Activated T-cell treated with anti-CD3 and anti-CD28 coated beads, Interleukin-2, amount 50 U/mL, for 4 hours (primary cell): Measurements from ENCODE around the gene GRB2. TPM values are rescaled to one million over a fixed set of nuclear protein-coding genes. Genes with fewer than 3 reads are reported as not detected.
"Not testable (repeated sequence)": the region's sequence is repeated elsewhere in the genome, so short reads cannot be mapped to it uniquely, and the experiment has no call there.

Source experiments
- ATAC-seq, 2 donors: fragments of 200-7000 bp; cut with Tn5 transposase; one replicate each; pipeline ENCODE4 v1.10.0; 2021
- DNase-seq: peaks from one replicate; pipeline ENCODE4 v3.0.0-alpha.2; 2020
- H3K27me3 Mint-ChIP-seq: one replicate; pipeline ENCODE4 v1.8.0; 2021; ENCODE audit warnings: low read depth, mixed read lengths
- H3K36me3 Mint-ChIP-seq: one replicate; pipeline ENCODE4 v1.8.0; 2022; ENCODE audit warnings: mixed read lengths; ENCODE audit not compliant: insufficient read depth
- H3K4me1 Mint-ChIP-seq: one replicate; pipeline ENCODE4 v1.8.0; 2021; ENCODE audit warnings: low read depth, mixed read lengths
- H3K4me3 Mint-ChIP-seq: one replicate; pipeline ENCODE4 v1.8.0; 2021; ENCODE audit warnings: mild to moderate bottlenecking, moderate library complexity, mixed read lengths
- H3K9me3 Mint-ChIP-seq: one replicate; pipeline ENCODE4 v1.8.0; 2021; ENCODE audit warnings: mixed read lengths
- total RNA-seq, 3 donors: library from RNA; stranded (reverse); gene quantifications; one replicate each; pipeline ENCODE4 v1.2.1, GENCODE V29; 2021

Gene GRB2
- total RNA-seq, 3 donors from 2014 or later, result 186 to 210 (median 207) TPM

DNA sequence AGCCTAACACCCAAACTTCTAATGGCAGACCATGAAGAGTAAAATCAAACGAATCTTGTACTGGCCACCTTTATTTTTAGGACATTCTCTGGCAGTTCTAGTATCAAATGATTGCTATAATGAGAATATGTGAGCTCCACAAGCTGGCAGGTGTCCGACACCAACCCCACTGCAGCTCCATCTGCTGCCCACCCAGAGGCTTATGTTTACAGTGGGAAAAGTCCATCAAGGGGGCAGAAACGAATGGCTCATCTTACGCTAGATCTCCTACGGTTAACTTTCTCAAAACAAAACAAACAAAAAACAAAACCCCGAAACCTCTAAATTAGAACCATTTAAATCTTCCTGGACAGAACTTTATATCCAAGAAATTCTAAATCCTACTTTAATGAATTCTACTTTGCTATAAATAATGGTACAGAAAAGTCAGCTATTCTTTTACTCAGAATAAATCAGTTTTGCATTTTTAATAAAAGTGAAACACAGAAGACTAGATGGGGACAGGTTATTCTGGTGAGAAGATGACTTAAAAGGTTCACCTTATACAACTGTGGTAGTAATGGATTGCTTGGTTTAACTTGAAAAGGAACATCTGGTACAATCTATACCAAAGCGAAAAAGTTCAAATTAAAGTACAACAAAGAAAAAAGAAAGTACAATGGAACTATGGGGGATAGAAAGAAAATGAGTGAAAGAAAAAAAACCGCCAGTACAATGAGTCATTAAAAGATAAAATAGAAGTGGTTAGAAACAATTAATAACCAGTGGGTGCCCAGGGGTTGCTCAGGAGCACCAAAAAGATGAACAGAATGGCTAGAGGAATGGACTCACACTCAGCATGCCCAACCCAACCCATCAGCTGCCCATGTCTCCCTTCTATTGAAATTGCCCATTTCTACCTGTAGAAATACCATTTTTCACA is 40.2 kb downstream of the GRB2 start:
- peaks cover 94% of the 10 kb centered on the region for H3K4me1 Mint-ChIP-seq
- no peaks in the 10 kb centered on the region for H3K27me3 Mint-ChIP-seq
- ATAC-seq, result peak; percentile 20 to 42
- DNase-seq, result no peak
- no peaks in the 10 kb centered on the region for H3K9me3 Mint-ChIP-seq
- H3K36me3 Mint-ChIP-seq, result peaks cover 13% of the 10 kb centered on the region
- H3K4me3 Mint-ChIP-seq, result peak overlapping the region; percentile 17

GRCh38 chr17:75364078-75364477 is 41.4 kb downstream of the GRB2 start:
- peaks cover 9% of the 10 kb centered on the region for H3K36me3 Mint-ChIP-seq
- no peak for DNase-seq
- H3K4me1 Mint-ChIP-seq, result peaks cover 95% of the 10 kb centered on the region
- H3K9me3 Mint-ChIP-seq, result no peaks in the 10 kb centered on the region
- no peaks in the 10 kb centered on the region for H3K27me3 Mint-ChIP-seq
- no peak for ATAC-seq
- no peak overlapping the region for H3K4me3 Mint-ChIP-seq

DNA sequence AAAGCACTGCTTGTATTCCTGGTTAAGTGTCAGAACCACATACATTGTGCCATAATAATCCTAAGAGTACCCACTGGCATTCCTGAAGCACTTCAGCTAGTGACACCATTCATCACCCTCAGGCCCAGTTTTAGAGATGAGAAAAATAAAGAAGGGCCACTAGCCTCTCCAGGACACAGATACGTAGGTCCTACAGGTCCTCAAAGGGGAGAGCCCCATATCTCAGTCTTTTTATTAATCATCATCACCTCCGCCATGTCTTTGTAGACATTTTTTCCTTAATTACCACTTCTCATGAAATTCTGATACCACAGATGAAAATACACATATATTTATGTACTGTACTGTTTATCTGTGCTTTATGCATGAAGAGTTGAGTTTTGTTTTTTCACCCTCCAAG is 43.5 kb downstream of the GRB2 start:
- Mint-ChIP-seq H3K9me3 (no peaks in the 10 kb centered on the region), H3K36me3 (peaks cover 8% of the 10 kb centered on the region), H3K4me1 (peaks cover 86% of the 10 kb centered on the region), H3K4me3 (no peak overlapping the region), H3K27me3 (no peaks in the 10 kb centered on the region)
- no peak for DNase-seq
- no peak for ATAC-seq

DNA sequence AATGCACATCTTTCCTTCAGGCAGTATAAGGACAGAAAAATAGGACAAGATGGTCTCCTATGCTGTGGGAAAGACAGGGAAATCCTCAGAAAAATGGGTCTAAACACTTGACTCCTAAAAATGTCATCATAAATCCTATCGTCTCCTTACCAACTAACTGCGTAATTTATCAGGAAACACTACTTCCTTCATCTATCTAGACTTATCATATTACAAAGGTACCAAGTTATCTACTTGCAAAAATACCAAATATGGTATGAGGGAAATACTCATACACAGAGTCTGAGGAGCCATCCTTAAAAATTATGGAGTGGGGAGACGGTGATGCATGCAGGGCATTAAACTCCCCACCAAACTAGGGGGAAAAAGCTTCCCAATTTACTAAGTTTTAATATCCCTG is 44.1 kb downstream of the GRB2 start:
- Mint-ChIP-seq H3K27me3 (no peaks in the 10 kb centered on the region), H3K4me3 (no peak overlapping the region), H3K9me3 (no peaks in the 10 kb centered on the region), H3K36me3 (peaks cover 14% of the 10 kb centered on the region), H3K4me1 (peaks cover 86% of the 10 kb centered on the region)
- DNase-seq, result no peak
- ATAC-seq, result no peak

DNA sequence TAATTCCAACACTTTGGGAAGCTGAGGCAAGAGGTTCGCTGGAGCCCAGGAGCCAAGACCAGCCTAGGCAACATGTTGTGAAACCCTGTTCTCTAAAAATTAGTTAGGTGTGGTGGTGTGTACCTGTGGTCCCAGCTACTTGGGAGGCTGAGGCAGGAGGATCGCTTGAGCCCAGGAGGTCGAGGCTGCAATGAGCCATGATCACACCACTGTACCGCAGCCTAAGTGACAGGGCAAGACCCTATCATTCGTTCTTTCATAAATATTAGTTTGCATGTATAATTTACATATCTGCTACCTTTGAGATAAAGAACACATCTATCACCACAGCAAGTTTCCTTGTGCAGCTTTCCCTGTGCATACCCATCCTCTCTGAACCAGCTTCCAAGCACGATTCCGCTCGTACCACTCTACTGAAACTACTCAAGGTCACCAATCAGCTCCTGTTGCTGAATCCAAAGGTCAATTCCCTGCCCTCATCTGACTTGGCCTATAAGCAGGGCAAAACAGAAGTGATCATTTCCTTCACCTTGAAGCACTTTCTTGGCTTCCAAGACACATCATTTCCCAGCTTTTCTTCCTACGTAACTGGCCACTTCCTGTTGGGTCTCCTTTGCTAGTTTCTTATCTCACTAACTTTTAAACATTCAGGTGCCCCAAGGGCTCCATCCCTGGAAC is 49.1 kb downstream of the GRB2 start:
- Mint-ChIP-seq H3K4me3 (no peak overlapping the region), H3K4me1 (peaks cover 59% of the 10 kb centered on the region), H3K9me3 (no peaks in the 10 kb centered on the region), H3K36me3 (peaks cover 9% of the 10 kb centered on the region), H3K27me3 (no peaks in the 10 kb centered on the region)
- DNase-seq (no peak), ATAC-seq (no peak)

DNA sequence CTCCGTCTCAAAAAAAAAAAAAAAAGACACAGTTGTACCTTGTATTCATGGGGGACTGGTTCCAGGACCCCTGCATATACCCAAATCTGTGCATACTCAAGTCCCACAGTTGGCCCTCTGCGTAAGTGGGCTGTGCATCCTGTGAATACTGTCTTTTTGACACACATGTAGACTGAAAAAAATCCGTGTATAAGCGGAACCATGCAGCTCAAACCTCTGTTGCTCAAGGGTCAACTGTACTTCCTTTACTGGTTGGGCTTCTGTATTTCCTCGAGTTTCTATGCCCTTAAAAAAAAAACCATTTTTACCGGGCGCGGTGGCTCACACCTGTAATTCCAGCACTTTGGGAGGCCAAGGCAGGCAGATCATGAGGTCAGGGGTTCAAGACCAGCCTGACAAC is 52.3 kb downstream of the GRB2 start:
- DNase-seq, result no peak
- H3K4me1 Mint-ChIP-seq, result peaks cover 66% of the 10 kb centered on the region
- ATAC-seq, result no peak
- H3K27me3 Mint-ChIP-seq, result no peaks in the 10 kb centered on the region
- peaks cover 9% of the 10 kb centered on the region for H3K36me3 Mint-ChIP-seq
- H3K4me3 Mint-ChIP-seq, result no peak overlapping the region
- H3K9me3 Mint-ChIP-seq, result no peaks in the 10 kb centered on the region

- Mint-ChIP-seq H3K36me3 (peaks cover 7% of the 10 kb centered on the region), H3K4me3 (no peak overlapping the region), H3K9me3 (no peaks in the 10 kb centered on the region), H3K27me3 (no peaks in the 10 kb centered on the region), H3K4me1 (peaks cover 69% of the 10 kb centered on the region)
- DNase-seq, result no peak
- no peak for ATAC-seq
Measured at GRCh38 chr17:75352079-75352569, 53.4 kb downstream of the GRB2 start.

DNA sequence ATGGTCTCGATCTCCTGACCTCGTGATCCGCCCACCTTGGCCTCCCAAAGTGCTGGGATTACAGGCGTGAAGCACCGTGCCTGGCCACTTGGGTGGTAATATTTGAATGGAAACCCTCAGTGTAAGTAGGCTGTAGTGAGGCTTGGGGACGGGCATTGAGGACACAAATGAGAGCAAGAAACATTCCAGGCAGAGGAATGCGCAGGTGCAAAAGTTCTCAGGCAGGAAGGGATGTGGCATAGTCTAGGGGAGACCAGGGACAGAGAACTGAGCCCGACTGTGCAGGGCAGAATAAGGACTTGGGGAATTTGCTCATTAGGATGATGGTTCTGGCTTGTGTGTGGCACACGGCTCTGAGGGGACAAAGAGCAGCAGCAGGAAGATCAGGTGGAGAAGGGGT is 54.8 kb downstream of the GRB2 start:
- H3K4me1 Mint-ChIP-seq, result peaks cover 75% of the 10 kb centered on the region
- H3K27me3 Mint-ChIP-seq, result no peaks in the 10 kb centered on the region
- H3K36me3 Mint-ChIP-seq, result no peaks in the 10 kb centered on the region
- no peaks in the 10 kb centered on the region for H3K9me3 Mint-ChIP-seq
- ATAC-seq (no peak), DNase-seq (no peak)
- H3K4me3 Mint-ChIP-seq, result no peak overlapping the region

GRCh38 chr17:75350029-75350428 is 55.4 kb downstream of the GRB2 start:
- ATAC-seq (no peak), DNase-seq (no peak)
- no peaks in the 10 kb centered on the region for H3K9me3 Mint-ChIP-seq
- H3K4me3 Mint-ChIP-seq, result no peak overlapping the region
- peaks cover 78% of the 10 kb centered on the region for H3K4me1 Mint-ChIP-seq
- H3K36me3 Mint-ChIP-seq, result no peaks in the 10 kb centered on the region
- no peaks in the 10 kb centered on the region for H3K27me3 Mint-ChIP-seq

- no peak for DNase-seq
- Mint-ChIP-seq H3K36me3 (no peaks in the 10 kb centered on the region), H3K4me3 (no peak overlapping the region), H3K9me3 (no peaks in the 10 kb centered on the region), H3K4me1 (peaks cover 81% of the 10 kb centered on the region), H3K27me3 (no peaks in the 10 kb centered on the region)
- no peak for ATAC-seq
Measured at GRCh38 chr17:75349589-75349988, 55.9 kb downstream of the GRB2 start.

DNA sequence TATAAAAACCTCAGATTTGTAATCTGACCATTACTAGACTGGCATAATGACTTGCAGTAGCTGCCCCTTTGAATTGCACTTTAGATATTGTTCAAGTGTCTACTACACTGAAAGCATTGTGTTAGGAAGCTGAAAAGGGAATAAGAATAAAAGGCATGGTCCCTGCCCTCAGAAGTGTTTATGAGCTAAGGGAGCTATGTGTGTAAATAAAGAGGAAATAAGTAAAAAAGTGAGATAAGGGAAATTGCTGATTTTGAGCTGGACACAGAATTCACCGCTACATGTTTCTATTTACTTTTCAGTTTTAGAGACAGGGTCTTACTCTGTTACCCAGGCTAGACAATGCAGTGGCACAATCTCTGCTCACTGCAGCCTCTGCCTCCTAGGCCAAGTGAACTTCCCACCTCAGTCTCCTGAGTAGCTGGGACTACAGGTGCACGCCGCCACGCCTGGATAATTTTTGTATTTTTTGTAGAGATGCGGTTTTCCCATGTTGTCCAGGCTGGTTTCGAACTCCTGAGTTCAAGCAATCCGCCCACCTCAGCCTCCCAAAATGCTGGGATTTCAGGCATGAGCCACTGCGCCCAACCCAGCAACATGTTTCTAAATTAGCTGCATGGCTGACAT is 57.0 kb downstream of the GRB2 start:
- H3K4me3 Mint-ChIP-seq, result no peak overlapping the region
- H3K36me3 Mint-ChIP-seq, result no peaks in the 10 kb centered on the region
- H3K9me3 Mint-ChIP-seq, result no peaks in the 10 kb centered on the region
- ATAC-seq (no peak), DNase-seq (no peak)
- no peaks in the 10 kb centered on the region for H3K27me3 Mint-ChIP-seq
- peaks cover 89% of the 10 kb centered on the region for H3K4me1 Mint-ChIP-seq

DNA sequence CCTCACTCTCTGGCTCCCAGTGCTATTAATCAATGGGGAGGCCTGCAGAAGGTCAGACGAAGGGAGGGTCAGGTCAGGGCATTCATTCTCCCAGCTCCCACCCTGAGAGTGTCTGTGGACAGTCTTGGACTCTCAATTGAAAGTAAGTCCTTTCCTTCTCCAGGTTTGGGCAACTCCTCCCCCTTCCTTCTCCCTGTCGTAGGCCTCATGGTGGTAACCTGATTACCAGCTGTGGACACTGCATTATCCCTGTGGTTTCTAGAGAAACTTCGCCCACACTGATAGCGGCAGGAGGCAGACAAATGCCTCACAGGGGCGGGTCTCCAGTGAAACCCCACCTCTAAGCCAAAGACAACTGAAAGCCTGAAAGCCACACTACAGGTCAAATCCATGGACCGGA is 58.6 kb downstream of the GRB2 start:
- ATAC-seq, result peak; percentile 34 to 36

GRCh38 chr17:75346368-75346767 is 59.1 kb downstream of the GRB2 start:
- not testable (repeated sequence) for H3K9me3 Mint-ChIP-seq, ATAC-seq, DNase-seq, H3K27me3 Mint-ChIP-seq, H3K36me3 Mint-ChIP-seq
- Mint-ChIP-seq H3K4me3 (peak overlapping the region; percentile 68), H3K4me1 (peaks cover 96% of the 10 kb centered on the region)

More for the DNA sequence above, 58.6 kb downstream of the GRB2 start:
- DNase-seq, result no peak
- Mint-ChIP-seq H3K9me3 (no peaks in the 10 kb centered on the region), H3K4me3 (peak overlapping the region; percentile 68), H3K36me3 (peaks cover 2% of the 10 kb centered on the region), H3K27me3 (no peaks in the 10 kb centered on the region), H3K4me1 (peaks cover 95% of the 10 kb centered on the region)

DNA sequence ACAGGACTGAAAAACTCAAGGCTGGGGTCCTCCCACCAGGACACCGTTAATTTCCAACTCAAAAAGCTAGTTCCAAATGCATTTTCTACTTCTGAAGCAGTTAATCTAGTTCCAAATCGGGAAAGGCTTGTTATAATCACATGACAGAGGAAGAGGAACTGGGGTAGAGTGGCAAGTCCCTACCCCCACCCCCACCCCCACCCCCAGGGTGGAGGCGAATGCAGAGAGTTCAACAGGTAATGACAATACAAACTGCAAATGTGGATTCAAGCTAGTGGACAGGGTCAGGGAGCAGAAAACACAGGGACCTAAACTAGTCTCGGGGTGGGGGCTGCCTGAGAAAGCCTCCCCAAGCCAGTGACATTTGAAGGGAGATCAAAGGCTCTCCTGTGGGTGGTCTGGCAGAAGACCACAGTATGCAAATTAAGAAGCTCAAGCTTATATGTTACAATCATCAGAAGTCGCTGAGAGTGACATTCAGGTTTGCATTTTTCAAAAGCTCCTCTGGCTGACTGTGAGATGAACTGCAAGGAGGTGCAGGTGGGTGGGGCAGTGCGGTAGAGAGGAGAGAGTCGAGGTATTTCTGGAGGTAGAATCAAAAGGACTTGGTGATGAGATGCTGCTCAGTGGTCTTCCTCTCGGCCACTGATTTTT is 59.8 kb downstream of the GRB2 start:
- H3K4me1 Mint-ChIP-seq, result peaks cover 96% of the 10 kb centered on the region
- peaks cover 3% of the 10 kb centered on the region for H3K36me3 Mint-ChIP-seq
- no peaks in the 10 kb centered on the region for H3K9me3 Mint-ChIP-seq
- no peaks in the 10 kb centered on the region for H3K27me3 Mint-ChIP-seq
- ATAC-seq (peak; percentile 61 to 64), DNase-seq (peak; percentile 33)
- peak overlapping the region; percentile 68 for H3K4me3 Mint-ChIP-seq
